ENCODE data around the gene LCOR. TPM values are rescaled to one million over a fixed set of nuclear protein-coding genes. Genes with fewer than 3 reads are reported as not detected.
A peak's percentile ranks its signal among the peaks of the same experiment; 100 is the strongest.

LCOR gene
- total RNA-seq, 1 experiment from 2014 or later: 23.9 TPM

- H3K4me1 Mint-ChIP-seq: peaks cover 33% of the 10 kb centered on the region
- no peaks in the 10 kb centered on the region for H3K36me3 Mint-ChIP-seq
- ChIA-PET POLR2A (no interaction called here), CTCF (interaction anchor here (2.3 kb wide), 1 partner anchor 42 kb away, joined by 10 read pairs; no protein-coding TSS in a partner anchor)
- ATAC-seq (peak; percentile 18; the same call in 1 of the 2 replicates), DNase-seq (ENCODE audit: low spot score) (no peak)
- no peak overlapping the region for H3K4me3 Mint-ChIP-seq
- TF ChIP-seq CREB1 (CRISPR knock-in tag; IDR thresholded peaks at IDR 0.05) (no peak), RORB (CRISPR knock-in tag; IDR thresholded peaks at IDR 0.05) (no peak), TEAD4 (CRISPR knock-in tag; IDR thresholded peaks at IDR 0.05) (no peak), SP1 (CRISPR knock-in tag; conservative IDR thresholded peaks at IDR 0.05) (no peak), ZNF423 (CRISPR knock-in tag; IDR thresholded peaks at IDR 0.05) (no peak), ATF1 (CRISPR knock-in tag; IDR thresholded peaks at IDR 0.05) (no peak), MXD4 (CRISPR knock-in tag; IDR thresholded peaks at IDR 0.05; ENCODE audit: borderline replicate concordance) (no peak), CREM (CRISPR knock-in tag; IDR thresholded peaks at IDR 0.05) (no peak), TEAD1 (CRISPR knock-in tag; IDR thresholded peaks at IDR 0.05) (no peak), ZNF263 (CRISPR knock-in tag; IDR thresholded peaks at IDR 0.05; ENCODE audit: low read depth) (no peak), PRDM15 (CRISPR knock-in tag; IDR thresholded peaks at IDR 0.05) (no peak), KAT7 (CRISPR knock-in tag; IDR thresholded peaks at IDR 0.05; ENCODE audit: borderline replicate concordance) (no peak), ZBTB21 (CRISPR knock-in tag; IDR thresholded peaks at IDR 0.05; ENCODE audit: borderline replicate concordance) (no peak)
- TF ChIP-seq, protein P1, sequence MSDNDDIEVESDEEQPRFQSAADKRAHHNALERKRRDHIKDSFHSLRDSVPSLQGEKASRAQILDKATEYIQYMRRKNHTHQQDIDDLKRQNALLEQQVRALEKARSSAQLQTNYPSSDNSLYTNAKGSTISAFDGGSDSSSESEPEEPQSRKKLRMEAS (CRISPR knock-in tag; IDR thresholded peaks at IDR 0.05): no peak
- TF ChIP-seq, protein P2, sequence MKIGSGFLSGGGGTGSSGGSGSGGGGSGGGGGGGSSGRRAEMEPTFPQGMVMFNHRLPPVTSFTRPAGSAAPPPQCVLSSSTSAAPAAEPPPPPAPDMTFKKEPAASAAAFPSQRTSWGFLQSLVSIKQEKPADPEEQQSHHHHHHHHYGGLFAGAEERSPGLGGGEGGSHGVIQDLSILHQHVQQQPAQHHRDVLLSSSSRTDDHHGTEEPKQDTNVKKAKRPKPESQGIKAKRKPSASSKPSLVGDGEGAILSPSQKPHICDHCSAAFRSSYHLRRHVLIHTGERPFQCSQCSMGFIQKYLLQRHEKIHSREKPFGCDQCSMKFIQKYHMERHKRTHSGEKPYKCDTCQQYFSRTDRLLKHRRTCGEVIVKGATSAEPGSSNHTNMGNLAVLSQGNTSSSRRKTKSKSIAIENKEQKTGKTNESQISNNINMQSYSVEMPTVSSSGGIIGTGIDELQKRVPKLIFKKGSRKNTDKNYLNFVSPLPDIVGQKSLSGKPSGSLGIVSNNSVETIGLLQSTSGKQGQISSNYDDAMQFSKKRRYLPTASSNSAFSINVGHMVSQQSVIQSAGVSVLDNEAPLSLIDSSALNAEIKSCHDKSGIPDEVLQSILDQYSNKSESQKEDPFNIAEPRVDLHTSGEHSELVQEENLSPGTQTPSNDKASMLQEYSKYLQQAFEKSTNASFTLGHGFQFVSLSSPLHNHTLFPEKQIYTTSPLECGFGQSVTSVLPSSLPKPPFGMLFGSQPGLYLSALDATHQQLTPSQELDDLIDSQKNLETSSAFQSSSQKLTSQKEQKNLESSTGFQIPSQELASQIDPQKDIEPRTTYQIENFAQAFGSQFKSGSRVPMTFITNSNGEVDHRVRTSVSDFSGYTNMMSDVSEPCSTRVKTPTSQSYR (CRISPR knock-in tag; IDR thresholded peaks at IDR 0.05): no peak
- TF ChIP-seq, protein P3, sequence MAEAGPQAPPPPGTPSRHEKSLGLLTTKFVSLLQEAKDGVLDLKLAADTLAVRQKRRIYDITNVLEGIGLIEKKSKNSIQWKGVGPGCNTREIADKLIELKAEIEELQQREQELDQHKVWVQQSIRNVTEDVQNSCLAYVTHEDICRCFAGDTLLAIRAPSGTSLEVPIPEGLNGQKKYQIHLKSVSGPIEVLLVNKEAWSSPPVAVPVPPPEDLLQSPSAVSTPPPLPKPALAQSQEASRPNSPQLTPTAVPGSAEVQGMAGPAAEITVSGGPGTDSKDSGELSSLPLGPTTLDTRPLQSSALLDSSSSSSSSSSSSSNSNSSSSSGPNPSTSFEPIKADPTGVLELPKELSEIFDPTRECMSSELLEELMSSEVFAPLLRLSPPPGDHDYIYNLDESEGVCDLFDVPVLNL (CRISPR knock-in tag; IDR thresholded peaks at IDR 0.05; ENCODE audit: borderline replicate concordance, low read depth): no peak
- H3K9me3 Mint-ChIP-seq: no peaks in the 10 kb centered on the region
- no peaks in the 10 kb centered on the region; the same call in 1 of the 2 replicates for H3K27me3 Mint-ChIP-seq (ENCODE audit: low read depth)
- no peak overlapping the region for H3K27ac Mint-ChIP-seq
These were observed 198.8 kb downstream of the LCOR start for GRCh38 chr10:97030894-97031293.

DNA sequence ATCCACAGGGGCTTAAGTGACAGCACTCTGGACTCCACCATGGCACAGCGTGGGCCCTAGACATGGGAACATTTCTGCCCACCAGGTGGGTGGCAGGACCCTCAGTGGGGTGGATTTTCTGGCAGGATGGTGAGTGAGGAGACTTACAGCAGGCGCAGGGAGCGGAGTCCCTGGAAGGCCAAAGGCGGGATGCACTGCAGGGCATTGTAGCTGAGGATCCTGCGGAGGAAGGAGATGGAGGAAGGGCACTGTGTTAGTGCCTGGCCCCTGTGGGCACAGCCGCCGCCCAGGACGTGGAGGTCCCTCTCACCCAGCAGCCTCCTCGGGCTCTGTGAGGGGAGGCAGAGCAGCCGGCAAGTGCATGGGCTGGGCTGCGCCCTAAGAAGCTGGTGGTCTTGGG is 199.4 kb downstream of the LCOR start:
- H3K4me3 Mint-ChIP-seq: no peak overlapping the region
- no peaks in the 10 kb centered on the region for H3K9me3 Mint-ChIP-seq
- no peaks in the 10 kb centered on the region for H3K36me3 Mint-ChIP-seq
- POLR2A ChIA-PET: no interaction called here
- DNase-seq (ENCODE audit: low spot score) (no peak), ATAC-seq (no peak)
- CTCF ChIA-PET: interaction anchor here (1.3 to 2.3 kb wide), 4 partner anchors 11 to 391 kb away, joined by 4 to 10 read pairs (median 6); no protein-coding TSS in a partner anchor
- H3K27ac Mint-ChIP-seq: no peak overlapping the region
- peaks cover 33% of the 10 kb centered on the region for H3K4me1 Mint-ChIP-seq
- H3K27me3 Mint-ChIP-seq (ENCODE audit: low read depth): no peaks in the 10 kb centered on the region; the same call in 1 of the 2 replicates
- TF ChIP-seq FOXJ3 (CRISPR knock-in tag; IDR thresholded peaks at IDR 0.05; ENCODE audit: borderline replicate concordance) (no peak), FOXP1 (CRISPR knock-in tag; IDR thresholded peaks at IDR 0.05; ENCODE audit: borderline replicate concordance) (no peak), PREB (CRISPR knock-in tag; IDR thresholded peaks at IDR 0.05; ENCODE audit: borderline replicate concordance) (no peak), ZNF317 (CRISPR knock-in tag; IDR thresholded peaks at IDR 0.05; ENCODE audit: borderline replicate concordance, low read depth) (no peak)
- TF ChIP-seq, protein P4, sequence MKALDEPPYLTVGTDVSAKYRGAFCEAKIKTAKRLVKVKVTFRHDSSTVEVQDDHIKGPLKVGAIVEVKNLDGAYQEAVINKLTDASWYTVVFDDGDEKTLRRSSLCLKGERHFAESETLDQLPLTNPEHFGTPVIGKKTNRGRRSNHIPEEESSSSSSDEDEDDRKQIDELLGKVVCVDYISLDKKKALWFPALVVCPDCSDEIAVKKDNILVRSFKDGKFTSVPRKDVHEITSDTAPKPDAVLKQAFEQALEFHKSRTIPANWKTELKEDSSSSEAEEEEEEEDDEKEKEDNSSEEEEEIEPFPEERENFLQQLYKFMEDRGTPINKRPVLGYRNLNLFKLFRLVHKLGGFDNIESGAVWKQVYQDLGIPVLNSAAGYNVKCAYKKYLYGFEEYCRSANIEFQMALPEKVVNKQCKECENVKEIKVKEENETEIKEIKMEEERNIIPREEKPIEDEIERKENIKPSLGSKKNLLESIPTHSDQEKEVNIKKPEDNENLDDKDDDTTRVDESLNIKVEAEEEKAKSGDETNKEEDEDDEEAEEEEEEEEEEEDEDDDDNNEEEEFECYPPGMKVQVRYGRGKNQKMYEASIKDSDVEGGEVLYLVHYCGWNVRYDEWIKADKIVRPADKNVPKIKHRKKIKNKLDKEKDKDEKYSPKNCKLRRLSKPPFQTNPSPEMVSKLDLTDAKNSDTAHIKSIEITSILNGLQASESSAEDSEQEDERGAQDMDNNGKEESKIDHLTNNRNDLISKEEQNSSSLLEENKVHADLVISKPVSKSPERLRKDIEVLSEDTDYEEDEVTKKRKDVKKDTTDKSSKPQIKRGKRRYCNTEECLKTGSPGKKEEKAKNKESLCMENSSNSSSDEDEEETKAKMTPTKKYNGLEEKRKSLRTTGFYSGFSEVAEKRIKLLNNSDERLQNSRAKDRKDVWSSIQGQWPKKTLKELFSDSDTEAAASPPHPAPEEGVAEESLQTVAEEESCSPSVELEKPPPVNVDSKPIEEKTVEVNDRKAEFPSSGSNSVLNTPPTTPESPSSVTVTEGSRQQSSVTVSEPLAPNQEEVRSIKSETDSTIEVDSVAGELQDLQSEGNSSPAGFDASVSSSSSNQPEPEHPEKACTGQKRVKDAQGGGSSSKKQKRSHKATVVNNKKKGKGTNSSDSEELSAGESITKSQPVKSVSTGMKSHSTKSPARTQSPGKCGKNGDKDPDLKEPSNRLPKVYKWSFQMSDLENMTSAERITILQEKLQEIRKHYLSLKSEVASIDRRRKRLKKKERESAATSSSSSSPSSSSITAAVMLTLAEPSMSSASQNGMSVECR (CRISPR knock-in tag; IDR thresholded peaks at IDR 0.05; ENCODE audit: borderline replicate concordance): no peak
